DOHH2 (cell line): ENCODE data around the gene CEP350.

ENCODE experiments used
- H3F3A ChIP-seq: fragments of 200-600 bp; sonication (generic), shearing (Covaris generic); 2 replicates; pipeline ENCODE4 v1.6.0; 2016; ENCODE audit warnings: antibody characterized with exemption, mild to moderate bottlenecking; ENCODE audit not compliant: control insufficient read depth, insufficient read depth
- H3K27ac ChIP-seq: fragments of 200-600 bp; sonication (generic); 2 replicates; pipeline ENCODE4 v1.5.1; 2014; ENCODE audit warnings: low read depth, mild to moderate bottlenecking, low read length, moderate library complexity
- H3K27me3 ChIP-seq: fragments of 200-600 bp; sonication (generic); 2 replicates; pipeline ENCODE4 v1.6.1; 2014; ENCODE audit warnings: mild to moderate bottlenecking, low read length, mixed read lengths; ENCODE audit not compliant: control insufficient read depth
- H3K36me3 ChIP-seq: fragments of 200-600 bp; sonication (generic); 2 replicates; pipeline ENCODE4 v1.6.1; 2014; ENCODE audit warnings: mild to moderate bottlenecking, low read length, moderate library complexity, mixed read lengths; ENCODE audit not compliant: control insufficient read depth
- H3K4me1 ChIP-seq: fragments of 200-600 bp; sonication (generic); 2 replicates; pipeline ENCODE4 v1.6.1; 2014; ENCODE audit warnings: mild to moderate bottlenecking, low read length, mixed read lengths; ENCODE audit not compliant: control insufficient read depth
- H3K4me2 ChIP-seq: fragments of 200-600 bp; sonication (generic); 2 replicates; pipeline ENCODE4 v1.6.0; 2014; ENCODE audit warnings: mild to moderate bottlenecking, low read length, moderate library complexity
- H3K4me3 ChIP-seq: fragments of 200-600 bp; sonication (generic); 2 replicates; pipeline ENCODE4 v1.5.1; 2014; ENCODE audit warnings: mild to moderate bottlenecking, low read length, mixed read lengths
- H3K79me2 ChIP-seq: fragments of 200-600 bp; sonication (generic); 2 replicates; pipeline ENCODE4 v1.6.1; 2014; ENCODE audit warnings: mild to moderate bottlenecking, low read length, mixed read lengths; ENCODE audit not compliant: control insufficient read depth
- H3K9me2 ChIP-seq: fragments of 200-600 bp; sonication (generic); replicated peaks from 2 replicates; pipeline ENCODE4 v1.6.1; 2014; ENCODE audit warnings: mild to moderate bottlenecking, low read length, mixed read lengths; ENCODE audit not compliant: control insufficient read depth
- H3K9me3 ChIP-seq: fragments of 200-600 bp; sonication (generic); 2 replicates; pipeline ENCODE4 v1.6.1; 2014; ENCODE audit warnings: antibody characterized with exemption, low read length, mixed read lengths; ENCODE audit not compliant: control insufficient read depth, insufficient read depth
- H4K20me1 ChIP-seq: fragments of 200-600 bp; sonication (generic); 2 replicates; pipeline ENCODE4 v1.6.0; 2014; ENCODE audit warnings: low read depth, mild to moderate bottlenecking, antibody characterized with exemption, low read length, moderate library complexity; ENCODE audit not compliant: control insufficient read depth, insufficient read depth
- CTCF ChIP-seq: fragments of 200-600 bp; sonication (generic); IDR thresholded peaks from one replicate; pipeline ENCODE4 v1.5.1; 2014; ENCODE audit warnings: antibody characterized with exemption, mild to moderate bottlenecking, low read depth, low read length; ENCODE audit not compliant: poor library complexity, severe bottlenecking
- EZH2phosphoT487 ChIP-seq: fragments of 200-600 bp; sonication (generic); IDR thresholded peaks from 2 replicates; pipeline ENCODE4 v1.6.1; 2017; ENCODE audit warnings: borderline replicate concordance, mild to moderate bottlenecking, antibody characterized with exemption, low read length, moderate library complexity, mixed read lengths

Gene CEP350

GRCh38 chr1:179917601-179918429, 36.8 kb upstream of the CEP350 start:
- Histone ChIP-seq H3K9me3 (no peaks in the 10 kb centered on the region), H3K4me1 (no peaks in the 10 kb centered on the region), H3K4me3 (no peak overlapping the region), H3K79me2 (no peaks in the 10 kb centered on the region), H3K4me2 (no peak overlapping the region), H3F3A (no peaks in the 10 kb centered on the region), H3K9me2 (no peaks in the 10 kb centered on the region), H4K20me1 (no peaks in the 10 kb centered on the region), H3K27ac (no peak overlapping the region), H3K27me3 (no peaks in the 10 kb centered on the region), H3K36me3 (peaks cover 12% of the 10 kb centered on the region)
- TF ChIP-seq CTCF, result no peak
- TF ChIP-seq EZH2phosphoT487, result no peak

GRCh38 chr1:179921472-179921871, 33.1 kb upstream of the CEP350 start:
- TF ChIP-seq EZH2phosphoT487, result no peak
- no peak for TF ChIP-seq CTCF
- H3K4me2 ChIP-seq, result no peak overlapping the region
- H3K79me2 ChIP-seq, result no peaks in the 10 kb centered on the region
- no peaks in the 10 kb centered on the region for H3K27me3 ChIP-seq
- no peak overlapping the region for H3K27ac ChIP-seq
- no peaks in the 10 kb centered on the region for H3F3A ChIP-seq
- no peaks in the 10 kb centered on the region for H4K20me1 ChIP-seq
- H3K36me3 ChIP-seq, result peaks cover 12% of the 10 kb centered on the region
- no peak overlapping the region for H3K4me3 ChIP-seq
- no peaks in the 10 kb centered on the region for H3K9me3 ChIP-seq
- no peaks in the 10 kb centered on the region for H3K9me2 ChIP-seq
- H3K4me1 ChIP-seq, result peaks cover 5% of the 10 kb centered on the region

- Histone ChIP-seq H3K9me2 (no peaks in the 10 kb centered on the region), H3K27me3 (no peaks in the 10 kb centered on the region), H4K20me1 (no peaks in the 10 kb centered on the region), H3F3A (no peaks in the 10 kb centered on the region), H3K4me3 (no peak overlapping the region), H3K79me2 (no peaks in the 10 kb centered on the region), H3K36me3 (peaks cover 12% of the 10 kb centered on the region), H3K27ac (no peak overlapping the region), H3K4me2 (no peak overlapping the region), H3K9me3 (no peaks in the 10 kb centered on the region), H3K4me1 (peaks cover 5% of the 10 kb centered on the region)
- no peak for TF ChIP-seq EZH2phosphoT487
- TF ChIP-seq CTCF, result no peak
These were observed 32.4 kb upstream of the CEP350 start for GRCh38 chr1:179921981-179922872.
